Stimulated activated CD8-positive, alpha-beta memory T cell treated with anti-CD3 and anti-CD28 coated beads, Interleukin-2, amount 100 ng/mL, for 48 hours (primary cell): Measurements from ENCODE around the gene MACROH2A1.

Source experiments
- DNase-seq, 2 donors: peaks; one replicate each; pipeline ENCODE4 v3.0.0-alpha.2; 2020; ENCODE audit warnings: low read depth in 2 of 2

The MACROH2A1 gene

GRCh38 chr5:135315386-135315785, 83.6 kb downstream of the MACROH2A1 start:
- no peak for DNase-seq

GRCh38 chr5:135313946-135314345, 85.1 kb downstream of the MACROH2A1 start:
- no peak for DNase-seq

- no peak for DNase-seq
These were observed 85.6 kb downstream of the MACROH2A1 start for GRCh38 chr5:135313405-135313804.

GRCh38 chr5:135312255-135312935, 86.6 kb downstream of the MACROH2A1 start:
- no peak for DNase-seq

GRCh38 chr5:135310328-135310989, 88.6 kb downstream of the MACROH2A1 start:
- no peak for DNase-seq

GRCh38 chr5:135309391-135310327, 89.4 kb downstream of the MACROH2A1 start:
- no peak for DNase-seq

- DNase-seq, result no peak
These were observed 90.3 kb downstream of the MACROH2A1 start for GRCh38 chr5:135308752-135309151.

- DNase-seq, result no peak
These were observed 90.8 kb downstream of the MACROH2A1 start for GRCh38 chr5:135308245-135308644.

- no peak for DNase-seq
These were observed 91.7 kb downstream of the MACROH2A1 start for GRCh38 chr5:135307143-135307903.

GRCh38 chr5:135306557-135306956, 92.5 kb downstream of the MACROH2A1 start:
- no peak for DNase-seq

GRCh38 chr5:135304352-135305221, 94.4 kb downstream of the MACROH2A1 start:
- no peak for DNase-seq

GRCh38 chr5:135303582-135304173, 95.4 kb downstream of the MACROH2A1 start:
- DNase-seq, result no peak

- DNase-seq, result no peak
These were observed 101.9 kb downstream of the MACROH2A1 start for GRCh38 chr5:135296900-135297816.

- no peak for DNase-seq
These were observed 103.2 kb downstream of the MACROH2A1 start for GRCh38 chr5:135295852-135296251.

GRCh38 chr5:135294793-135295192, 104.2 kb downstream of the MACROH2A1 start:
- DNase-seq, result no peak

- DNase-seq, result no peak
These were observed 109.4 kb downstream of the MACROH2A1 start for GRCh38 chr5:135289651-135290050.

GRCh38 chr5:135287551-135287950, 111.5 kb downstream of the MACROH2A1 start:
- no peak for DNase-seq
